ENCODE data around the gene TBC1D10B.
"Not testable (repeated sequence)": the region's sequence is repeated elsewhere in the genome, so short reads cannot be mapped to it uniquely, and the experiment has no call there.

Gene TBC1D10B

DNA sequence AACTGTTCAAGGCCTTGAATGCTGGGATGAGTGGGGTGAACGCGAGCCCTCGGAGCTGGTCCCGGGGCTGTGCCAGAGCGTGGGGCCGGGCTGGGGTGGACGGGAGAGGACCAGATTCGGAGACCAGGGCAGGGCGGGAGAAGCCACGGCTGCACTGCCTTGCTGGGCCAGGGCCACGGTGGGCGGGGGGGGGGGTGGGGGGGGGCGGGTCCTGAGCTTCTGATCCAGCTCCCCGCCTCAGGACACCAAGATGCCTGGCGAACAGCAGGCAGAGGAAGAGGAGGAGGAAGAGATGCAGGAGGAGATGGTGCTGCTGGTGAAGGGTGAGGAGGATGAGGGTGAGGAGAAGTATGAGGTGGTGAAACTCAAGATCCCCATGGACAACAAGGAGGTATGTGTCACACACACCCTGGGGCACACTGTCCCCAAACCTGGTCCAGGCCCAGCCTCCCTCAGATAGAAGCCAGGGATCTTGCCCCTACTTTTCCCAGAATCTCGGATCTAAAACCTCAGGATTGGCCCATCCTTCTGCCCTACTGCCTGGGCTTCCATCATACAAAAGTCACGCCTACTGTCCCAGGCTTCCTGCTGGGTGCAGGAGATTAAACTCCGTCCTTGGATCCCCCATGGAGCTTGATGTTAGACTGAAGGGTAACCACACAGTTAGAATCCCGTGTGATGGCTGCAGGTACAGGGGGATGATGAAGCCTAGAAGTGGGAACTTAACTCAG is 37.7 kb upstream of the TBC1D10B start:
- Histone ChIP-seq H3K4me1 (ENCODE audit: control insufficient read depth, insufficient read depth, low read length) (peaks cover 14% of the 10 kb centered on the region), H3K4me3 (ENCODE audit: insufficient read depth, low read depth, low read length) (peak overlapping the region; percentile 63), H3K27me3 (ENCODE audit: control insufficient read depth, insufficient read depth, low read length, poor library complexity, severe bottlenecking) (no peaks in the 10 kb centered on the region), H3K36me3 (ENCODE audit: control insufficient read depth, insufficient read depth, low read length) (peaks cover 6% of the 10 kb centered on the region), H3K27ac (ENCODE audit: insufficient read depth, low read depth, low read length, poor library complexity, severe bottlenecking) (peak overlapping the region; percentile 80), H3K9me3 (ENCODE audit: control insufficient read depth, low read length) (no peaks in the 10 kb centered on the region)
- 12% methylated on average over 14 of the region's 19 CpGs for WGBS, 2 experiments

DNA sequence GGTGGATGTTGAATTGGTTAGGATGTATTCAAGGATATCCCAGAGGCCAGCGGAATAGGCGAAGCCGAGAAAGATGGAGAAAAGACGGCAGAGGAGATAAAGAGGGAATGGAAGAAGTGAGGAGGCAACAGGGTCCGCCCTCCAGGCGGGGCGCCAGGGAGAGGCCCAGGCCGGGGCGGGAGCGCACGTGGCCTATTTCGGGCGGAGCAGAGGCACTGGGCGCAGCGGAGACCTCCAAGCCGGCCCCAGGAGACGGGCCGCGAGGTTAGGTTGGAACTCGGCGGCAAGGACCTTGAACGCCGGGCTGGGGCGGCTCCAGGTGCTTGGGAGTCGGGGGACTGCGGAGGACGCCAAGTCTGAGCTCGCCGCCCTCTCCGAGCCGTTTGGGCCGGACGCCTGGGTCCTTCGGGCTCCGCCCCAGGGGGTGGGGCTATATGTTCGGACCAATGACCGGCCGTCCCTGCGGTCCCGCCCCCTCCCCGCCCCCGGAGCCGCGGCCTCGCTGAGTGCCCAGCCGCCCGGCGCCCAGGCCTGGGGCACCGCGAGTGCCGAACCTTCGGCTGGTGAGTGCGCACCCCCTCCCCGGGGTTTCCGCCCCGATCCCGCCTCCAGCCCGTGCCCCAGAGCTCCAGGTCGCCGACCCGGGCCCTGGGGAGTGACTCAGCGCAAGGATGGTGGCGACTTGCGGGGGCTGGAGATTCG is 37.0 kb upstream of the TBC1D10B start, which contains the start of gene ZNF771:
Gene ZNF771, plus strand, starts transcription at position 505 of the 702 bp plus-strand sequence. CDS start 448 bp downstream, outside the sequence.
- Histone ChIP-seq H3K36me3 (ENCODE audit: control insufficient read depth, insufficient read depth, low read length) (peaks cover 3% of the 10 kb centered on the region), H3K4me3 (ENCODE audit: insufficient read depth, low read depth, low read length) (peak within 1 kb of the TSS; percentile 63), H3K27me3 (ENCODE audit: control insufficient read depth, insufficient read depth, low read length, poor library complexity, severe bottlenecking) (no peaks in the 10 kb centered on the region), H3K9me3 (ENCODE audit: control insufficient read depth, low read length) (no peaks in the 10 kb centered on the region), H3K27ac (ENCODE audit: insufficient read depth, low read depth, low read length, poor library complexity, severe bottlenecking) (peak within 1 kb of the TSS; percentile 80), H3K4me1 (ENCODE audit: control insufficient read depth, insufficient read depth, low read length) (peaks cover 14% of the 10 kb centered on the region)
- WGBS, 2 experiments, result 1% methylated on average over 65 of the region's 65 CpGs

DNA sequence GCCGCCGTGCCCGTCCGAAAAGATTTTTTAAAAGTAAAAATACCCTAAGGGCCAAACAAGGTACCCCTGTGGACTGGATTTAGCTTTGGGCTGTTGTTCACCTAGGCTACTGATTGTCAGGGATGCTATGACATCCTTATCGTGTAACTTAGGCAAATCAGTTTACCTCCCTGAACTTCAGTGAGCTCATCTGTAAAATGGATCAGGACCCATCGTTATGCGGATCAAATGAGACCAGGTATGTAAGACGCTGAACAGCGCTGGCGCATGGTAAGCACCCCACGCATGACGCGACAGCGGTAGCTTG is 36.5 kb upstream of the TBC1D10B start:
- Histone ChIP-seq H3K4me1 (ENCODE audit: control insufficient read depth, insufficient read depth, low read length) (peaks cover 14% of the 10 kb centered on the region), H3K9me3 (ENCODE audit: control insufficient read depth, low read length) (no peaks in the 10 kb centered on the region), H3K27me3 (ENCODE audit: control insufficient read depth, insufficient read depth, low read length, poor library complexity, severe bottlenecking) (no peaks in the 10 kb centered on the region), H3K4me3 (ENCODE audit: insufficient read depth, low read depth, low read length) (peak overlapping the region; percentile 63), H3K27ac (ENCODE audit: insufficient read depth, low read depth, low read length, poor library complexity, severe bottlenecking) (peak overlapping the region; percentile 80), H3K36me3 (ENCODE audit: control insufficient read depth, insufficient read depth, low read length) (no peaks in the 10 kb centered on the region)
- WGBS, 2 experiments, result 53 to 54% methylated on average over 14 of the region's 14 CpGs

DNA sequence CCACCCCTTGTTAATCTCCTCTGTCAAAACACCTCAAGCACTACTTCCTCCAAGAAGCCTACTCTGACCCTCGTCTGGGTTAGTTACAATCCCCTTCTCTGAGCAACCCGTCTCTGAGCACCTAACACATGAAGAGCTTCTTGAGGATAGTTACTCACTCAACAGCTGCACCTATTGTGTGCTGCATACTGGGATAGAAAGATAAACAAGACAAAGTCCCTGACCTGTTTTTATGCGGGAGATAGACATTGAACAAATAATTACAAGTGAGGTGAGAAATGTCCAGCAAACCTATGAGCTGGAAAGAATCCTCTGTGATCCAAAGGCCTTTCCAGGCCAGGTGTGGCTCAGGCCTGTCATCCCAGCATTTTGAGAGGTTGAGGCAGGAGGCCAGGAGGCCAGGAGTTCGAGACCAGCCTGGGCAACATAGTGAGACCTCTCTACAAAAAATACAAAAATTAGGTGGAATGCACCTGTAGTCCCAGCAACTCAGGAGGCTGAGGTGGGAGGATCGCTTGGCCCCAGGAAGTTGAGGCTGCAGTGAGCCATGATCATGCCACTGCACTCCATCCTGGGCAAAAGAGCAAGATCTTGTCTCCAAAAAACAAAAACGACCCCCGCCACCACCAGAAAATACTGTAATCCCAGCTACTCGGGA is 31.6 kb upstream of the TBC1D10B start:
- 90% methylated on average over 8 of the region's 8 CpGs for WGBS, 2 experiments
- H3K27ac ChIP-seq (ENCODE audit: insufficient read depth, low read depth, low read length, poor library complexity, severe bottlenecking), result no peak overlapping the region

DNA sequence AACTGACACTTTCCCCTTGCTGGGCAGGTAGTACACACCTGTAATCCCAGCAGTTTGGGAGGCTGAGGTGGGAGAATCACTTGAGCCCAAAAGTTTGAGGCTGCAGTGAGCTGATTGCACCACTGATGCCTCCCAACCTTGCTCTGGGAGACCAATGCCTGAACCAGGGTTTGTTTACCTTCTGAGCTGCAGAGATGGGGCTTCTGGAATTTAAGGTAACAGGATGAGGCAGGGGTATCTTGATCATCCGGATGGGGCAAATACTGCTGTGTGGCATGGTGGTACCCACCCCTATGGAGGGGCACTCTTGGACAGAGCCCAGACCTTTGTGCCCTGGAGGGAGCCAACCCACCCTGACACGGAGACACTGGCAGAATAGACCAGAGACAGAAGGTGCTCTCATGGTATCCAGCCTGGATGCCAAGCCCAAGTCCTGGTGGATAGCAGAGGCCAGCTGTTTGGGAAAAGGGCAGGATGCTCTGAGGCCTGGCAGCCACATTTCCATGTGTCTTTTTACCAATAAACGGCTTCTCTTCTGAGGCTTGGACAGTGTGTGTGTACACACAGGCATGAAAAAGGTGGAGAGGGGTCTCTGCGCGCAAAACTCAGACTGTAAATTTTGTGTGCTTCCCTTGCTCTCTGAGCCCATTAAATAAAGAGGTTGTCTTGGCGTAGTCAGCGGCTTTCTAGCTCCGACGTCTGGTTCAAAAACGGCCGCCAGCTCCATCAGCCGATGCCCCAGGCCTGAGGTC is 29.3 kb upstream of the TBC1D10B start:
- H3K9me3 ChIP-seq (ENCODE audit: control insufficient read depth, low read length), result no peaks in the 10 kb centered on the region
- H3K36me3 ChIP-seq (ENCODE audit: control insufficient read depth, insufficient read depth, low read length), result peaks cover 14% of the 10 kb centered on the region
- peak overlapping the region; percentile 35 for H3K4me3 ChIP-seq (ENCODE audit: insufficient read depth, low read depth, low read length)
- no peaks in the 10 kb centered on the region for H3K27me3 ChIP-seq (ENCODE audit: control insufficient read depth, insufficient read depth, low read length, poor library complexity, severe bottlenecking)
- H3K4me1 ChIP-seq (ENCODE audit: control insufficient read depth, insufficient read depth, low read length), result peaks cover 33% of the 10 kb centered on the region
- H3K27ac ChIP-seq (ENCODE audit: insufficient read depth, low read depth, low read length, poor library complexity, severe bottlenecking), result peak overlapping the region; percentile 99
- WGBS, 2 experiments, result 23 to 25% methylated on average over 12 of the region's 12 CpGs

More for the DNA sequence above, 31.6 kb upstream of the TBC1D10B start:
- Histone ChIP-seq H3K9me3 (ENCODE audit: control insufficient read depth, low read length) (no peaks in the 10 kb centered on the region), H3K36me3 (ENCODE audit: control insufficient read depth, insufficient read depth, low read length) (peaks cover 14% of the 10 kb centered on the region), H3K4me1 (ENCODE audit: control insufficient read depth, insufficient read depth, low read length) (peaks cover 27% of the 10 kb centered on the region), H3K4me3 (ENCODE audit: insufficient read depth, low read depth, low read length) (no peak overlapping the region), H3K27me3 (ENCODE audit: control insufficient read depth, insufficient read depth, low read length, poor library complexity, severe bottlenecking) (no peaks in the 10 kb centered on the region)

DNA sequence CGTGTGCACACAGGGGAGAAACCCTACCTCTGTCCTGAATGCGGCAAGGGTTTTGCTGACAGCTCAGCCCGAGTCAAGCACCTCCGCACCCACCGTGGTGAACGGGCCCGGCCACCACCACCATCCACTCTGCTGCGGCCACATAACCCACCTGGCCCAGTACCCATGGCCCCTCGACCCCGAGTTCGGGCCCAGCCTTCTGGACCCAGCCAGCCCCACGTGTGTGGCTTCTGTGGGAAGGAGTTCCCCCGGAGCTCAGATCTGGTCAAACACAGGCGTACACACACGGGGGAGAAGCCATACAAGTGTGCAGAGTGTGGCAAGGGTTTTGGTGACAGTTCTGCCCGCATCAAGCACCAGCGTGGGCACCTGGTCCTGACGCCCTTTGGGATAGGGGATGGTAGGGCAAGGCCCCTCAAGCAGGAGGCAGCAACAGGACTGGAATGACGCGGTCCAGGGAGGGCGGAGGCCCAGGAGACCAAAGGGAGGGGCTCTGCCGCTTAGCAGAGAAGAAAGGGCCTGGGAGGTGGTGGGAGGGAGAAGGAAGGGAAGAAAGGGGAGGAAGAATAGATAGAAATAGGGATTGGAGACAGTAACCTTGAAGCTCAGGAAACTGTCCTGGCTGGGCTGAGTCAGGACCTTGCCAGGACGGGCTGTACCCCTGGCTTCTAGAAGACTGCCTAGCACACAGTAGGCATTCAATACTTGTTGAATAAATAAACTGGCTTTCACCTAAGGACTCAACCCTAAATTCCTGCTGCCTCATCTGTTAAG is 28.6 kb upstream of the TBC1D10B start:
- H3K9me3 ChIP-seq (ENCODE audit: control insufficient read depth, low read length), result no peaks in the 10 kb centered on the region

DNA sequence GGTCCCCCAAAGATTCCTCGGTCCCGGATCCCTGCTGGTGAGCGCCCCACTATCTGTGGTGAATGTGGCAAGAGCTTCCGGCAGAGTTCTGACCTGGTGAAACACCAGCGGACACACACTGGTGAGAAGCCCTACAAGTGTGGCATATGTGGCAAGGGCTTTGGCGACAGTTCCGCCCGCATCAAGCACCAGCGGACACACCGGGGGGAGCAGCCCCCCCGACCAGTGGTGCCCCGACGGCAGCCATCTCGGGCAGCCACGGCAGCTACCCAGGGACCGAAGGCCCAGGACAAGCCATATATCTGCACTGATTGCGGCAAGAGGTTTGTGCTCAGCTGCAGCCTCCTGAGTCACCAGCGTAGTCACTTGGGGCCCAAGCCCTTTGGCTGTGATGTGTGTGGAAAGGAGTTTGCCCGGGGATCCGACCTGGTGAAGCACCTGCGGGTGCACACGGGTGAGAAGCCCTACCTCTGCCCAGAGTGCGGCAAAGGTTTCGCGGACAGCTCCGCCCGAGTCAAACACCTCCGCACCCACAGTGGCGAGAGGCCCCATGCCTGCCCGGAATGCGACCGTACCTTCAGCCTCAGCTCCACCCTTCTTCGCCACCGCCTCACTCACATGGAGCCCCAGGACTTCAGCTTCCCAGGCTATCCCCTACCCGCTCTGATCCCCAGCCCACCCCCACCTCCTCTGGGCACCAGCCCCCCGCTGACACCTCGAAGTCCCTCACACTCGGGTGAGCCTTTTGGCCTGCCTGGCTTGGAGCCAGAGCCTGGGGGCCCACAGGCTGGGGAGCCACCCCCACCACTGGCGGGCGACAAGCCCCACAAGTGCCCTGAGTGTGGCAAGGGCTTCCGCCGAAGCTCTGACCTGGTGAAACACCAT is 27.7 kb upstream of the TBC1D10B start:
- Histone ChIP-seq H3K36me3 (ENCODE audit: control insufficient read depth, insufficient read depth, low read length) (peaks cover 14% of the 10 kb centered on the region), H3K9me3 (ENCODE audit: control insufficient read depth, low read length) (no peaks in the 10 kb centered on the region), H3K27me3 (ENCODE audit: control insufficient read depth, insufficient read depth, low read length, poor library complexity, severe bottlenecking) (no peaks in the 10 kb centered on the region), H3K4me3 (ENCODE audit: insufficient read depth, low read depth, low read length) (no peak overlapping the region), H3K27ac (ENCODE audit: insufficient read depth, low read depth, low read length, poor library complexity, severe bottlenecking) (no peak overlapping the region), H3K4me1 (ENCODE audit: control insufficient read depth, insufficient read depth, low read length) (peaks cover 37% of the 10 kb centered on the region)
- WGBS, 2 experiments, result 95% methylated on average over 42 of the region's 42 CpGs

More for the DNA sequence above, 28.6 kb upstream of the TBC1D10B start:
- 89% methylated on average over 23 of the region's 23 CpGs for WGBS, 2 experiments
- no peaks in the 10 kb centered on the region for H3K27me3 ChIP-seq (ENCODE audit: control insufficient read depth, insufficient read depth, low read length, poor library complexity, severe bottlenecking)
- H3K27ac ChIP-seq (ENCODE audit: insufficient read depth, low read depth, low read length, poor library complexity, severe bottlenecking), result peak overlapping the region; percentile 32
- peaks cover 14% of the 10 kb centered on the region for H3K36me3 ChIP-seq (ENCODE audit: control insufficient read depth, insufficient read depth, low read length)
- H3K4me1 ChIP-seq (ENCODE audit: control insufficient read depth, insufficient read depth, low read length), result peaks cover 33% of the 10 kb centered on the region
- peak overlapping the region; percentile 35 for H3K4me3 ChIP-seq (ENCODE audit: insufficient read depth, low read depth, low read length)

DNA sequence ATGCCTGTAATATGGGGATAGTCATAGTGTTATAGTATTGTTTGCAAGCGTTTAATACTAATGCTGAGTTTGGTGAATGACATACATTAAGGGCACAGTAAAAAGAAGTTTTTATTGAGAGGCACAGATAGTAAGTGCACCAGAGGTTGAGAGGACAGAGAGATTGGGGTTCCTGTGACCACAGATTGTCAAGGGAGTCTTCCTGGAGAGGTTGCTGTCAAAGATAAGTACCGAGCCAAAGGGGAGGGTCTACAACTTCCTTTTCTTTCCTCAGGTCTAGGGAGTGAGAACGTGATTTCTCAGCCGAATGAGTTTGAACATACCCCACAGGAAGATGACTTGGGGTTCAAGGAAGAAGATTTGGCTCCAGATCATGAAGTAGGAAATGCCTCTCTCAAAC is 26.8 kb upstream of the TBC1D10B start:
- 91 to 95% methylated on average over 4 of the region's 4 CpGs for WGBS, 2 experiments
- H3K4me3 ChIP-seq (ENCODE audit: insufficient read depth, low read depth, low read length), result no peak overlapping the region
- H3K27ac ChIP-seq (ENCODE audit: insufficient read depth, low read depth, low read length, poor library complexity, severe bottlenecking), result no peak overlapping the region
- no peaks in the 10 kb centered on the region for H3K9me3 ChIP-seq (ENCODE audit: control insufficient read depth, low read length)
- H3K36me3 ChIP-seq (ENCODE audit: control insufficient read depth, insufficient read depth, low read length), result peaks cover 14% of the 10 kb centered on the region
- H3K4me1 ChIP-seq (ENCODE audit: control insufficient read depth, insufficient read depth, low read length), result peaks cover 37% of the 10 kb centered on the region
- H3K27me3 ChIP-seq (ENCODE audit: control insufficient read depth, insufficient read depth, low read length, poor library complexity, severe bottlenecking), result no peaks in the 10 kb centered on the region

DNA sequence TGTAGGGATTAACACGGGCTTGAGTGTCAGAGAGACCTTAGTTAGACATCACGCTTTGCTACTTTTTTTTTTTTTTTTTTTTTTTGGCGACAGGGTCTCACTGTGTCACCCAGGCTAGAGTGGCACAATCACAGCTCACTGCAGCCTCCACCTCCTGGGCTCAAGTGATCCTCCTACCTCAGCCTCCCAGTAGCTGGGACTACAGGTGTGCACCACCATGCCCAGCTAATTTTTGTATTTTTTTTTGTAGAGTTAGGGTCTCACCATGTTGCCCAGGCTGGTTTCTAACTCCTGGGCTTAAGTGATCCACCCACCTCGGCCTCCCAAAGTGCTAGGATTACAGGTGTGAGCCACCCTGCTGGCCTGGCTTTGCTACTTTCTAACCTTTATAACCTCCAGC is 26.3 kb upstream of the TBC1D10B start:
- peaks cover 37% of the 10 kb centered on the region for H3K4me1 ChIP-seq (ENCODE audit: control insufficient read depth, insufficient read depth, low read length)
- not testable (repeated sequence) for H3K27me3 ChIP-seq (ENCODE audit: control insufficient read depth, insufficient read depth, low read length, poor library complexity, severe bottlenecking)

More for the DNA sequence above, 26.3 kb upstream of the TBC1D10B start:
- H3K4me3 ChIP-seq (ENCODE audit: insufficient read depth, low read depth, low read length), result peak overlapping the region; percentile 96
- peaks cover 14% of the 10 kb centered on the region for H3K36me3 ChIP-seq (ENCODE audit: control insufficient read depth, insufficient read depth, low read length)
- 87 to 90% methylated on average over 4 of the region's 4 CpGs for WGBS, 2 experiments
- not testable (repeated sequence) for H3K27ac ChIP-seq (ENCODE audit: insufficient read depth, low read depth, low read length, poor library complexity, severe bottlenecking); H3K9me3 ChIP-seq (ENCODE audit: control insufficient read depth, low read length)

Measured in ectodermal cell (in vitro differentiated cells).